DND-41 (cell line): ENCODE results near the gene LTBP3.

ENCODE experiments used
- CTCF ChIP-seq: IDR thresholded peaks from 2 replicates; pipeline ENCODE4 v1.5.1; 2012; ENCODE audit warnings: borderline replicate concordance, low read length, moderate library complexity, mild to moderate bottlenecking; ENCODE audit not compliant: poor library complexity, severe bottlenecking; ENCODE audit errors: extremely low read depth
- EZH2 ChIP-seq: IDR thresholded peaks from 3 replicates; pipeline ENCODE4 v1.6.1; 2012; ENCODE audit warnings: borderline replicate concordance, low read depth, mild to moderate bottlenecking, moderate library complexity, low read length, inconsistent platforms; ENCODE audit not compliant: severe bottlenecking

GRCh38 chr11:65585396-65586246 is 27.5 kb upstream of the LTBP3 start:
- TF ChIP-seq CTCF (no peak), EZH2 (no peak)
